Cardiac septum (tissue), 1 donor: Measurements from ENCODE around the gene PLEKHA7. TPM values are rescaled to one million over a fixed set of nuclear protein-coding genes. Genes with fewer than 3 reads are reported as not detected.

ENCODE experiments used
- DNase-seq: peaks from one replicate; pipeline ENCODE4 v3.0.0-alpha.2; 2020; ENCODE audit warnings: low spot score
- intact Hi-C: fragments of 100-400 bp; cut with DNase I; formaldehyde crosslinking; loops from one replicate; pipeline ENCODE4 v1.14.0; 2022
- total RNA-seq: library from RNA; stranded (reverse); fragmentation: NEBNext Ultra II Directional; extraction: Animal tissue kit (Norgen Biotek cat#: 25700); gene quantifications from one replicate; pipeline ENCODE4 v1.2.1, GENCODE V29; 2021
- donor health status: DM: no; HTN: no; CAD: no.

Gene PLEKHA7
- total RNA-seq, 1 donor from 2014 or later, result 77.1 TPM

GRCh38 chr11:16958833-16959232 is 55.4 kb downstream of the PLEKHA7 start:
- intact Hi-C loops, result no loop called here
- DNase-seq, result no peak

GRCh38 chr11:16956538-16957153 is 57.6 kb downstream of the PLEKHA7 start:
- DNase-seq, result no peak
- intact Hi-C loops, result no loop called here

- no peak for DNase-seq
- intact Hi-C loops, result no loop called here
Measured at GRCh38 chr11:16953663-16954062, 60.6 kb downstream of the PLEKHA7 start.

GRCh38 chr11:16946477-16947282 is 67.5 kb downstream of the PLEKHA7 start:
- no peak for DNase-seq
- intact Hi-C loops, result loop anchor here (1.0 kb wide), 1 partner anchor 117 kb away; no protein-coding TSS in a partner anchor

GRCh38 chr11:16945671-16946469 is 68.3 kb downstream of the PLEKHA7 start:
- DNase-seq, result no peak
- intact Hi-C loops, result loop anchor here (1.0 kb wide), 1 partner anchor 117 kb away; no protein-coding TSS in a partner anchor

GRCh38 chr11:16942911-16943310 is 71.3 kb downstream of the PLEKHA7 start:
- intact Hi-C loops, result no loop called here
- DNase-seq, result no peak

GRCh38 chr11:16942342-16942741 is 71.9 kb downstream of the PLEKHA7 start:
- no peak for DNase-seq
- intact Hi-C loops, result no loop called here

GRCh38 chr11:16941935-16942334 is 72.3 kb downstream of the PLEKHA7 start:
- intact Hi-C loops, result no loop called here
- DNase-seq, result no peak

GRCh38 chr11:16938061-16938460 is 76.2 kb downstream of the PLEKHA7 start:
- DNase-seq, result no peak
- intact Hi-C loops, result loop anchor here (5.0 to 10.0 kb wide), 2 partner anchors 53 to 151 kb away; no protein-coding TSS in a partner anchor

- intact Hi-C loops, result loop anchor here (5.0 to 10.0 kb wide), 2 partner anchors 52 to 149 kb away; no protein-coding TSS in a partner anchor
- no peak for DNase-seq
Measured at GRCh38 chr11:16936643-16937042, 77.6 kb downstream of the PLEKHA7 start.

- DNase-seq, result no peak
- intact Hi-C loops, result loop anchor here (2.0 to 10.0 kb wide), 3 partner anchors 51 to 148 kb away; no protein-coding TSS in a partner anchor
Measured at GRCh38 chr11:16935518-16936302, 78.5 kb downstream of the PLEKHA7 start.

- DNase-seq, result no peak
Measured at GRCh38 chr11:16933756-16934603, 80.2 kb downstream of the PLEKHA7 start.

GRCh38 chr11:16933291-16933690 is 80.9 kb downstream of the PLEKHA7 start:
- no peak for DNase-seq
- intact Hi-C loops, result loop anchor here (10.0 kb wide), 1 partner anchor 48 kb away; no protein-coding TSS in a partner anchor

More at GRCh38 chr11:16933756-16934603, 80.2 kb downstream of the PLEKHA7 start:
- intact Hi-C loops, result loop anchor here (2.0 to 10.0 kb wide), 2 partner anchors 49 to 77 kb away; no protein-coding TSS in a partner anchor

GRCh38 chr11:16928044-16928443 is 86.2 kb downstream of the PLEKHA7 start:
- intact Hi-C loops, result no loop called here
- DNase-seq, result no peak

GRCh38 chr11:16926883-16927626 is 87.2 kb downstream of the PLEKHA7 start:
- intact Hi-C loops, result no loop called here
- DNase-seq, result no peak

- intact Hi-C loops, result no loop called here
- DNase-seq, result peak; percentile 77
Measured at GRCh38 chr11:16925561-16926065, 88.6 kb downstream of the PLEKHA7 start.
